ENCODE results near the gene LY6G6D. TPM values are rescaled to one million over a fixed set of nuclear protein-coding genes. Genes with fewer than 3 reads are reported as not detected.

The LY6G6D gene
- total and polyA plus RNA-seq, 2 donors (not counting 1 experiment from before 2014, with no cell fraction given): not detected

- peaks cover 28% of the 10 kb centered on the region for H3K4me1 Mint-ChIP-seq
- no peak overlapping the region for H3K27ac Mint-ChIP-seq
- no peak overlapping the region for H3K4me3 Mint-ChIP-seq
- Histone ChIP-seq H3K79me2 (ENCODE audit: control insufficient read depth, insufficient read depth, low read length) (peaks cover 21% of the 10 kb centered on the region), H4K20me1 (ENCODE audit: control insufficient read depth, insufficient read depth, low read length, poor library complexity, severe bottlenecking) (no peaks in the 10 kb centered on the region), H3K9ac (ENCODE audit: low read length) (no peak overlapping the region), H2AFZ (ENCODE audit: insufficient read depth, low read depth, low read length, poor library complexity, severe bottlenecking) (no peak overlapping the region), H3K36me3 (replicated peaks in 1 of 2; ENCODE audit: control extremely low read depth in 1 of 2, control insufficient read depth in 1 of 2, extremely low read depth in 1 of 2, insufficient read depth in 2 of 2, low read length in 1 of 2) (peaks cover 0 to 6% of the 10 kb centered on the region in 2 experiments), H3K4me3 (ENCODE audit: control extremely low read depth in 1 of 5, extremely low read depth in 1 of 5, insufficient read depth in 1 of 5, low read depth in 2 of 5, low read length in 4 of 5) (no peak overlapping the region), H3K27me3 (replicated peaks in 1 of 4; ENCODE audit: control extremely low read depth in 1 of 4, control insufficient read depth in 3 of 4, insufficient read depth in 4 of 4, low read length in 3 of 4) (peaks cover 0 to 6% (median 0%) of the 10 kb centered on the region in 4 experiments), H3K9me3 (ENCODE audit: control extremely low read depth in 1 of 3, control insufficient read depth in 2 of 3, insufficient read depth in 1 of 3, low read length in 2 of 3) (no peaks in the 10 kb centered on the region), H3K4me1 (ENCODE audit: control insufficient read depth in 2 of 2, insufficient read depth in 2 of 2, low read length in 2 of 2) (peaks cover 23 to 29% of the 10 kb centered on the region in 2 donors), H3K4me2 (replicated peaks; ENCODE audit: low read depth, low read length, poor library complexity, severe bottlenecking) (no peak overlapping the region), H3K27ac (ENCODE audit: low read length in 2 of 2) (no peak overlapping the region)
- DNase-seq: no peak
- ATAC-seq (ENCODE audit: low read depth): no peak
- ChIA-PET CTCF (no interaction called here), POLR2A (interaction anchor here (0.6 kb wide), 1 partner anchor 109 kb away, joined by 3 read pairs; the partner anchor contains the start of genes HSPA1A and HSPA1L)
- TF ChIP-seq EZH2 (IDR thresholded peaks at IDR 0.05; ENCODE audit: borderline replicate concordance, insufficient read depth, low read depth, low read length, poor library complexity, severe bottlenecking): no peak
- TF ChIP-seq, protein P1, sequence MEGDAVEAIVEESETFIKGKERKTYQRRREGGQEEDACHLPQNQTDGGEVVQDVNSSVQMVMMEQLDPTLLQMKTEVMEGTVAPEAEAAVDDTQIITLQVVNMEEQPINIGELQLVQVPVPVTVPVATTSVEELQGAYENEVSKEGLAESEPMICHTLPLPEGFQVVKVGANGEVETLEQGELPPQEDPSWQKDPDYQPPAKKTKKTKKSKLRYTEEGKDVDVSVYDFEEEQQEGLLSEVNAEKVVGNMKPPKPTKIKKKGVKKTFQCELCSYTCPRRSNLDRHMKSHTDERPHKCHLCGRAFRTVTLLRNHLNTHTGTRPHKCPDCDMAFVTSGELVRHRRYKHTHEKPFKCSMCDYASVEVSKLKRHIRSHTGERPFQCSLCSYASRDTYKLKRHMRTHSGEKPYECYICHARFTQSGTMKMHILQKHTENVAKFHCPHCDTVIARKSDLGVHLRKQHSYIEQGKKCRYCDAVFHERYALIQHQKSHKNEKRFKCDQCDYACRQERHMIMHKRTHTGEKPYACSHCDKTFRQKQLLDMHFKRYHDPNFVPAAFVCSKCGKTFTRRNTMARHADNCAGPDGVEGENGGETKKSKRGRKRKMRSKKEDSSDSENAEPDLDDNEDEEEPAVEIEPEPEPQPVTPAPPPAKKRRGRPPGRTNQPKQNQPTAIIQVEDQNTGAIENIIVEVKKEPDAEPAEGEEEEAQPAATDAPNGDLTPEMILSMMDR (IDR thresholded peaks at IDR 0.05): no peak
- no peaks in the 10 kb centered on the region for H3K9me3 Mint-ChIP-seq (ENCODE audit: insufficient read depth)
- 100% methylated on average over 1 of the region's 6 CpGs for WGBS (ENCODE audit: insufficient coverage)
- intact Hi-C loops (cut with micrococcal nuclease): no loop called here
- H3K27me3 Mint-ChIP-seq: no peaks in the 10 kb centered on the region
These were observed 9.2 kb upstream of the LY6G6D start for GRCh38 chr6:31705931-31706330.

DNA sequence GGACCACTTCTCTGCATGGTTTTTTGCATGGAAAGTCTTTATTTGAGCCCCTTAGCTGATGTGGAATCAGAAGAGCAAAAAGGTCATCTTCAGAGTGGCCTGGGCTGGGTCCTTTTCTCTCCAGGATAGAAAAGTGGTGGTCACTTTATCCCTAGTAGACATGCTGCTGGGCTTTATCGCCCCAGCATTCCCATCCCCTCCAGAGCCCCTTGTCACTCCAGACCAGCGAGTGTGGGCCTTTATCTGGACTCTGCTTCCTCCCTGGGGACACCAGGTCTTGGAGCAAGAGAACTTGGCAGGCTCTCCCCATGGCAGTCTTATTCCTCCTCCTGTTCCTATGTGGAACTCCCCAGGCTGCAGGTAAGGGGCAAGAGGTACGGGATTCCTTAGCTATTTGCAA, 8.5 kb upstream of the LY6G6D start, which contains the start of gene LY6G6F:
TSS of gene LY6G6F (plus strand) at position 268 of the 400 bp plus-strand sequence. CDS start at position 309, 41 bp downstream.
- POLR2A ChIA-PET: no interaction called here
- Histone ChIP-seq H4K20me1 (ENCODE audit: control insufficient read depth, insufficient read depth, low read length, poor library complexity, severe bottlenecking) (no peaks in the 10 kb centered on the region), H3K9me3 (ENCODE audit: control extremely low read depth in 1 of 3, control insufficient read depth in 2 of 3, insufficient read depth in 1 of 3, low read length in 2 of 3) (no peaks in the 10 kb centered on the region), H3K4me2 (replicated peaks; ENCODE audit: low read depth, low read length, poor library complexity, severe bottlenecking) (no peak within 1 kb of the TSS), H3K27me3 (replicated peaks in 1 of 4; ENCODE audit: control extremely low read depth in 1 of 4, control insufficient read depth in 3 of 4, insufficient read depth in 4 of 4, low read length in 3 of 4) (peaks cover 0 to 6% (median 0%) of the 10 kb centered on the region in 4 experiments), H3K4me3 (ENCODE audit: control extremely low read depth in 1 of 5, extremely low read depth in 1 of 5, insufficient read depth in 1 of 5, low read depth in 2 of 5, low read length in 4 of 5) (no peak within 1 kb of the TSS), H3K9ac (ENCODE audit: low read length) (no peak within 1 kb of the TSS), H3K79me2 (ENCODE audit: control insufficient read depth, insufficient read depth, low read length) (peaks cover 14% of the 10 kb centered on the region), H2AFZ (ENCODE audit: insufficient read depth, low read depth, low read length, poor library complexity, severe bottlenecking) (no peak within 1 kb of the TSS), H3K36me3 (replicated peaks in 1 of 2; ENCODE audit: control extremely low read depth in 1 of 2, control insufficient read depth in 1 of 2, extremely low read depth in 1 of 2, insufficient read depth in 2 of 2, low read length in 1 of 2) (no peaks in the 10 kb centered on the region), H3K4me1 (ENCODE audit: control insufficient read depth in 2 of 2, insufficient read depth in 2 of 2, low read length in 2 of 2) (peaks cover 24 to 29% of the 10 kb centered on the region in 2 donors), H3K27ac (ENCODE audit: low read length in 2 of 2) (no peak within 1 kb of the TSS)
- Mint-ChIP-seq H3K27me3 (no peaks in the 10 kb centered on the region), H3K4me1 (peaks cover 28% of the 10 kb centered on the region), H3K4me3 (no peak within 1 kb of the TSS), H3K27ac (no peak within 1 kb of the TSS), H3K9me3 (ENCODE audit: insufficient read depth) (no peaks in the 10 kb centered on the region)
- CTCF ChIA-PET: no interaction called here
- intact Hi-C loops (cut with micrococcal nuclease): no loop called here
- TF ChIP-seq EZH2 (IDR thresholded peaks at IDR 0.05; ENCODE audit: borderline replicate concordance, insufficient read depth, low read depth, low read length, poor library complexity, severe bottlenecking): no peak
- no peak for ATAC-seq (ENCODE audit: low read depth)
- 83% methylated on average over 3 of the region's 3 CpGs for WGBS (ENCODE audit: insufficient coverage)
- no peak for DNase-seq
